Measurements from ENCODE around the gene FHIT.

Gene FHIT

GRCh38 chr3:60027335-60027734 lies 1223.9 kb downstream of the FHIT start:
- DNase-seq = no peak
- Histone ChIP-seq H3K4me3 (ENCODE audit: low read depth, low read length) (no peak overlapping the region), H3K27me3 (replicated peaks) (no peaks in the 10 kb centered on the region), H3K27ac (no peak overlapping the region), H3K36me3 (replicated peaks) (no peaks in the 10 kb centered on the region)
- in situ Hi-C loops (cut with HindIII; ENCODE audit: low pct_ligation_motif_present, low sequenced_read_pairs) = no loop called here
- TF ChIP-seq CTCF (IDR thresholded peaks at IDR 0.05; ENCODE audit: low read depth, low read length, missing control alignments) = no peak

- peak; percentile 4 for DNase-seq
- in situ Hi-C loops (cut with HindIII; ENCODE audit: low pct_ligation_motif_present, low sequenced_read_pairs) = no loop called here
- no peak overlapping the region for H3K27ac ChIP-seq
- H3K36me3 ChIP-seq (replicated peaks) = no peaks in the 10 kb centered on the region
- H3K27me3 ChIP-seq (replicated peaks) = no peaks in the 10 kb centered on the region
- no peak for TF ChIP-seq CTCF (IDR thresholded peaks at IDR 0.05; ENCODE audit: low read depth, low read length, missing control alignments)
- H3K4me3 ChIP-seq (ENCODE audit: low read depth, low read length) = no peak overlapping the region
Measured at GRCh38 chr3:60025096-60026050, 1225.9 kb downstream of the FHIT start.

GRCh38 chr3:60024400-60024799 lies 1226.9 kb downstream of the FHIT start:
- DNase-seq = no peak
- Histone ChIP-seq H3K27ac (no peak overlapping the region), H3K36me3 (replicated peaks) (no peaks in the 10 kb centered on the region), H3K27me3 (replicated peaks) (no peaks in the 10 kb centered on the region), H3K4me3 (ENCODE audit: low read depth, low read length) (no peak overlapping the region)
- no peak for TF ChIP-seq CTCF (IDR thresholded peaks at IDR 0.05; ENCODE audit: low read depth, low read length, missing control alignments)
- in situ Hi-C loops (cut with HindIII; ENCODE audit: low pct_ligation_motif_present, low sequenced_read_pairs) = no loop called here

GRCh38 chr3:60023189-60023588 lies 1228.1 kb downstream of the FHIT start:
- no peaks in the 10 kb centered on the region for H3K27me3 ChIP-seq (replicated peaks)
- H3K27ac ChIP-seq = no peak overlapping the region
- H3K36me3 ChIP-seq (replicated peaks) = no peaks in the 10 kb centered on the region
- TF ChIP-seq CTCF (IDR thresholded peaks at IDR 0.05; ENCODE audit: low read depth, low read length, missing control alignments) = no peak
- in situ Hi-C loops (cut with HindIII; ENCODE audit: low pct_ligation_motif_present, low sequenced_read_pairs) = no loop called here
- no peak for DNase-seq
- H3K4me3 ChIP-seq (ENCODE audit: low read depth, low read length) = no peak overlapping the region

GRCh38 chr3:60017631-60018030 lies 1233.6 kb downstream of the FHIT start:
- no peak for DNase-seq
- H3K4me3 ChIP-seq (ENCODE audit: low read depth, low read length) = no peak overlapping the region
- TF ChIP-seq CTCF (IDR thresholded peaks at IDR 0.05; ENCODE audit: low read depth, low read length, missing control alignments) = no peak
- no peak overlapping the region for H3K27ac ChIP-seq
- in situ Hi-C loops (cut with HindIII; ENCODE audit: low pct_ligation_motif_present, low sequenced_read_pairs) = no loop called here
- no peaks in the 10 kb centered on the region for H3K27me3 ChIP-seq (replicated peaks)
- H3K36me3 ChIP-seq (replicated peaks) = no peaks in the 10 kb centered on the region
